Measurements from ENCODE around the gene BZW2. TPM values are rescaled to one million over a fixed set of nuclear protein-coding genes. Genes with fewer than 3 reads are reported as not detected.
A peak's percentile ranks its signal among the peaks of the same experiment; 100 is the strongest.

Gene BZW2
- total and polyA plus RNA-seq, 2 of the 13 experiments (the other 11 are each of a cell fraction or from before 2014, with no cell fraction given) = 21.8 to 95.2 TPM

GRCh38 chr7:16645593-16646471, at the start of gene BZW2, which contains the start of gene ANKMY2 (continued):
- TF ChIP-seq FOXP1 (IDR thresholded peaks at IDR 0.05) (no peak), FOXP1 (CRISPR knock-in tag; IDR thresholded peaks at IDR 0.05) (no peak), RNF2 (conservative IDR thresholded peaks at IDR 0.05; ENCODE audit: low read depth) (peak; percentile 52; the same call in 1 of the 2 replicates), ZNF557 (CRISPR knock-in tag; IDR thresholded peaks at IDR 0.05) (no peak), KDM5B (CRISPR knock-in tag; IDR thresholded peaks at IDR 0.05; ENCODE audit: borderline replicate concordance) (peak; percentile 77; the same call in 1 of the 2 replicates), PATZ1 (CRISPR knock-in tag; IDR thresholded peaks at IDR 0.05) (peak; percentile 62; the same call in 1 of the 2 replicates), MATR3 (CRISPR knock-in tag; IDR thresholded peaks at IDR 0.05) (no peak), ZFP91 (CRISPR knock-in tag; IDR thresholded peaks at IDR 0.05; ENCODE audit: borderline replicate concordance) (peak; percentile 84), ZNF7 (CRISPR knock-in tag; IDR thresholded peaks at IDR 0.05) (0 out of 2 replicates have a peak, but pooled peaks have one; percentile 52), ZNF761 (CRISPR knock-in tag; conservative IDR thresholded peaks at IDR 0.05) (no peak; the same call in 1 of the 2 replicates), MAF1 (CRISPR knock-in tag; IDR thresholded peaks at IDR 0.05; ENCODE audit: borderline replicate concordance) (no peak), HINFP (CRISPR knock-in tag; IDR thresholded peaks at IDR 0.05; ENCODE audit: low read depth) (no peak), ZGPAT (CRISPR knock-in tag; IDR thresholded peaks at IDR 0.05) (peak; percentile 76), ZNF121 (CRISPR knock-in tag; IDR thresholded peaks at IDR 0.05) (0 out of 2 replicates have a peak, but pooled peaks have one; percentile 9), ZNF143 (CRISPR knock-in tag; IDR thresholded peaks at IDR 0.05) (peak; percentile 8; the same call in 1 of the 2 replicates), NCOA5 (CRISPR knock-in tag; IDR thresholded peaks at IDR 0.05) (no peak), ZBTB7A (CRISPR knock-in tag; IDR thresholded peaks at IDR 0.05) (peak; percentile 60; the same call in 1 of the 2 replicates), ZBED4 (CRISPR knock-in tag; IDR thresholded peaks at IDR 0.05; ENCODE audit: borderline replicate concordance) (no peak), MAFF (IDR thresholded peaks at IDR 0.05; ENCODE audit: low read depth, low read length) (no peak)
